Left lung (tissue), 10 donors: ENCODE results near the gene PLCL1. TPM values are rescaled to one million over a fixed set of nuclear protein-coding genes. Genes with fewer than 3 reads are reported as not detected.

Source experiments
- ATAC-seq: fragments of 200-7000 bp; cut with Tn5 transposase; one replicate; pipeline ENCODE4 v1.9.1; 2020; ENCODE audit warnings: moderate library complexity
- DNase-seq, 4 donors: peaks; one replicate each; pipeline ENCODE4 v3.0.0-alpha.2; 2013 to 2020
- H3K27ac ChIP-seq, 2 donors: fragments of 200-600 bp; sonication (generic) in 1 of 2; one replicate each; pipeline versions ENCODE4 v1.5.0 to v1.8.0; 2020 to 2021
- H3K27me3 ChIP-seq, 2 donors: fragments of 200-600 bp; sonication (generic) in 1 of 2; one replicate each; pipeline versions ENCODE4 v1.5.0 to v1.8.0; 2020 to 2021
- H3K36me3 ChIP-seq, 2 donors: fragments of 200-600 bp; sonication (generic) in 1 of 2; one replicate each; pipeline versions ENCODE4 v1.5.0 to v1.8.0; 2020 to 2021
- H3K4me1 ChIP-seq, 2 donors: fragments of 200-600 bp; one replicate each; pipeline ENCODE4 v1.8.0; 2021
- H3K4me3 ChIP-seq, 2 donors: fragments of 200-600 bp; sonication (generic) in 1 of 2; one replicate each; pipeline versions ENCODE4 v1.5.0 to v1.8.0; 2020 to 2021; ENCODE audit warnings: mild to moderate bottlenecking in 1 of 2
- H3K9me3 ChIP-seq, 2 donors: fragments of 200-600 bp; sonication (generic) in 1 of 2; one replicate each; pipeline versions ENCODE4 v1.5.0 to v1.8.0; 2020 to 2021
- intact Hi-C, 2 donors: fragments of 100-400 bp; cut with DNase I; formaldehyde crosslinking; loops; one replicate each; pipeline versions ENCODE4 v1.11.2 to v1.14.2; 2022
- polyA plus RNA-seq, 6 donors: library from polyadenylated mRNA; unstranded; fragments of 120-200 nt; gene quantifications; one replicate each; pipeline ENCODE4 v1.2.1, GENCODE V29; 2013; ENCODE audit not compliant: insufficient read length in 6 of 6
- total RNA-seq, 2 donors: library from RNA; stranded (reverse); fragmentation: NEBNext Ultra II Directional; extraction: Animal tissue kit (Norgen Biotek cat#: 25700); gene quantifications; one replicate each; pipeline ENCODE4 v1.2.1, GENCODE V29; 2021
- TF ChIP-seq, protein P1 (sequence below), 2 donors: fragments of 200-600 bp; sonication (generic) in 1 of 2; IDR thresholded peaks; one replicate each; pipeline versions ENCODE4 v1.5.0 to v1.8.0; 2021; ENCODE audit warnings: antibody characterized with exemption in 2 of 2
- donor health status: DM: no; HTN: yes; CAD: no.
- donor health status: DM: no; HTN: no; CAD: no.

PLCL1 gene
- total and polyA plus RNA-seq, 8 donors = 3.4 to 15.3 (median 10.3) TPM

DNA sequence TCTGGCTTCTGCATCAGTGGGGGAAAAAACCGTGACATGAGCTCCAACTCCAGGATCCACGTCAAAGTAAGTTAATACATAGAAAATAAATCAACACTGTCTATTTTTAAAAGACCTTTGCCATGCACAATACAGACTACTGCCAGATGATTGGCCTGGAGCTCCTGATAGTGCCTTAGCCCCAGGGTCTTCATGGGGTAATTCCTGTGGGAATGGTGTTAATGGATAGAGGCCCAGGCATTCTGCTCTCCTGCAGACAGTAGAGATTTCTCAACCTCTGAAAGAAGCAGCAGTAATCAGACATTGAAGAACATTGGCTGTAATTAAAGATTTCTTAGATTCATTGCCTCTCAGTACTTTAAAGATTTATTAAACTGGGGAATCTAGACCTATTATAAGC lies 4.3 kb upstream of the PLCL1 start:
- ATAC-seq (no peak), DNase-seq (no peak)
- Histone ChIP-seq H3K4me3 (no peak overlapping the region), H3K4me1 (peaks cover 0 to 11% of the 10 kb centered on the region in 2 donors), H3K27me3 (peaks cover 0 to 18% of the 10 kb centered on the region in 2 donors), H3K27ac (no peak overlapping the region), H3K9me3 (no peaks in the 10 kb centered on the region), H3K36me3 (no peaks in the 10 kb centered on the region)
- intact Hi-C loops = loop anchor here in 1 of 2 donors (5.0 kb wide), 2 partner anchors 327 to 497 kb away; no protein-coding TSS in a partner anchor
- TF ChIP-seq, protein P1, sequence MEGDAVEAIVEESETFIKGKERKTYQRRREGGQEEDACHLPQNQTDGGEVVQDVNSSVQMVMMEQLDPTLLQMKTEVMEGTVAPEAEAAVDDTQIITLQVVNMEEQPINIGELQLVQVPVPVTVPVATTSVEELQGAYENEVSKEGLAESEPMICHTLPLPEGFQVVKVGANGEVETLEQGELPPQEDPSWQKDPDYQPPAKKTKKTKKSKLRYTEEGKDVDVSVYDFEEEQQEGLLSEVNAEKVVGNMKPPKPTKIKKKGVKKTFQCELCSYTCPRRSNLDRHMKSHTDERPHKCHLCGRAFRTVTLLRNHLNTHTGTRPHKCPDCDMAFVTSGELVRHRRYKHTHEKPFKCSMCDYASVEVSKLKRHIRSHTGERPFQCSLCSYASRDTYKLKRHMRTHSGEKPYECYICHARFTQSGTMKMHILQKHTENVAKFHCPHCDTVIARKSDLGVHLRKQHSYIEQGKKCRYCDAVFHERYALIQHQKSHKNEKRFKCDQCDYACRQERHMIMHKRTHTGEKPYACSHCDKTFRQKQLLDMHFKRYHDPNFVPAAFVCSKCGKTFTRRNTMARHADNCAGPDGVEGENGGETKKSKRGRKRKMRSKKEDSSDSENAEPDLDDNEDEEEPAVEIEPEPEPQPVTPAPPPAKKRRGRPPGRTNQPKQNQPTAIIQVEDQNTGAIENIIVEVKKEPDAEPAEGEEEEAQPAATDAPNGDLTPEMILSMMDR (IDR thresholded peaks at IDR 0.05) = no peak

DNA sequence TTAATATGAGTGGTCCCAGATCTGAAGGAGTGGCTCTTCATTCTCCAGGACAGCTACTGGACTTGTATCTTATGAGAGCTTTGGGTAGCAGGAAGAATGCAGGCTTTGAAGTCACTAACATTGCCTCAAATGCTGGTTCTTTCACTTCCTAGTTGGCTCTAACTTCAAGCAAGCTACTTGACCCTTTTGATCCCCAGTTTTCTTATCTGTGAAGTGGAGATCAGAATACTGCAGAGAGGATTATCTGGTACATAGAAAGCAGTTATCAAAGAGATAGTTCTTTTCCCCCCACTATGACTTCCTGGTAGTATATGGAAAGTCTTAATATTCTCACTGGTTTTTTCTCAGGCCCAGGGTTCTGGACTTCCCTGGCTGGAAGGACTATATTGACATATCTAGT lies 3.4 kb upstream of the PLCL1 start:
- no peak overlapping the region for H3K27ac ChIP-seq
- H3K4me3 ChIP-seq = no peak overlapping the region
- H3K4me1 ChIP-seq = peaks cover 4 to 18% of the 10 kb centered on the region in 2 donors
- DNase-seq = no peak
- no peaks in the 10 kb centered on the region for H3K36me3 ChIP-seq
- H3K9me3 ChIP-seq = no peaks in the 10 kb centered on the region
- peaks cover 0 to 23% of the 10 kb centered on the region in 2 donors for H3K27me3 ChIP-seq
- ATAC-seq = no peak
- TF ChIP-seq, protein P1 (IDR thresholded peaks at IDR 0.05) = no peak
- intact Hi-C loops = loop anchor here in 1 of 2 donors (5.0 kb wide), 2 partner anchors 326 to 496 kb away; no protein-coding TSS in a partner anchor

DNA sequence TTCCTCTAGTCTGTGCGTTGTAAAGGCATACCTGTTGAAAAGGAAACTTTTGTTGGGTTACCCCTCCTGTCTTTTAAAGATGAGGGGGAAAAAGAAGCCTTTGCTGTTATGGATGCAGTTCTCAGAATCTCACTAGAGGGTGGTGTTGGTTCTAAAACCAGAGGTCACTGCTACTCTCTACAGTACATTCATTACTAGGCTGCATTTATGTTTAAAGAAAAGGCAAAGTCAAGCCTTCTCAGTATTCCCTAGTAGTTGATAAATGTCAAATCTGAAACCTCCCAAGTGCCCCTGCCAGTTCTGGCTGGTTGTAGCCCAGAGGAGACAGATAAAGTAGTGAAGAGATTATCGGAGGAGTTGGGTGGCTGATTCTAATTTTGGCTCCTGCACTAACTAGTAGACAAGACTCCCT lies 1.4 kb upstream of the PLCL1 start:
- peak; percentile 64 for ATAC-seq

DNA sequence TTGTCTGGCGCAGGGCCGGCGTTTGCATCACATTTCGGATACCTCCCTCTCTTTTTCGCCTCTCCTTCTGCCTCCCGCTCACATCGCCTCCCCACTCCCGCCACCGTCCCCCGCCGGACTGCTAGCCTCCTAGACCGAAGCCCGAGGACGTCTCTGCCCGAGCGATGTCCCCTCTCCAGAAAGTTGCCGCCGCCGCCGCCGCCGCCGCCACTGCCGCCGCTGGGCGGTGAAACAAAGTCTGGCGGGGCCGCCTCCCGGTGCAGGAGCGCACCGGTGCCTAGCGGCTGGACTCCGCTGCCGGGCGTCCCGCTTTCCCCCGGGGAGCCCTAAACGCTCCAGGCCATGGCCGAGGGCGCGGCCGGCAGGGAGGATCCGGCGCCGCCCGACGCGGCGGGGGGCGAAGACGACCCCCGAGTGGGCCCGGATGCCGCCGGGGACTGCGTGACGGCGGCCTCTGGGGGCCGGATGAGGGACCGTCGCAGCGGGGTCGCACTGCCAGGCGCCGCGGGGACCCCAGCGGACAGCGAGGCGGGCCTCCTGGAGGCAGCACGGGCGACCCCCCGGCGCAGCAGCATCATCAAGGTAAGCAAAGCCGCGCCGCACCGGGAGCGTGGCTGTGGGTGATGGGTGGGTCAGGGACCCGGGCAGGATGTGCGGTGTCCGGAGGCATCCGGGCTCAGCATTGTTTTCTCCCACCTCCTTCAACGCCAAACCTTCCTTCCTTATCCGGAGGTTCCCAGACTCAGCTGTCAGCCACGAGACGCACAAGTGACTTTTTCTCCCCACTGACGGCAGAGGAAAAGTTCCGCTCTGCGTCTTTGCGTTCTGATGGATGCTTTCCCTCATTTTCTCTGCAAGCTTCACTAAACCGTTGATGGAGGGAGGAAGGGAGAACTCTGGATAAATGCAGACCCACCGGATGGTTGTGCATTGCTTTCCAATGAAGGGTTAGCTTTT lies 643 bp downstream of the PLCL1 start:
- Histone ChIP-seq H3K36me3 (no peaks in the 10 kb centered on the region), H3K4me3 (peak overlapping the region; percentile 71 to 79), H3K9me3 (no peaks in the 10 kb centered on the region), H3K27me3 (peaks cover 0 to 23% of the 10 kb centered on the region in 2 donors), H3K27ac (peak overlapping the region; percentile 50 to 67), H3K4me1 (peaks cover 4 to 22% of the 10 kb centered on the region in 2 donors)
- DNase-seq = peak in 3 of 4 donors; percentile 30 to 87 (median 45)
- intact Hi-C loops = loop anchor here in 1 of 2 donors (5.0 kb wide), 2 partner anchors 322 to 492 kb away; no protein-coding TSS in a partner anchor
- peak; percentile 40 for ATAC-seq
- TF ChIP-seq, protein P1 (IDR thresholded peaks at IDR 0.05) = no peak

More for the DNA sequence above, 1.4 kb upstream of the PLCL1 start:
- Histone ChIP-seq H3K36me3 (no peaks in the 10 kb centered on the region), H3K9me3 (no peaks in the 10 kb centered on the region), H3K27me3 (peaks cover 0 to 23% of the 10 kb centered on the region in 2 donors), H3K4me3 (no peak overlapping the region), H3K27ac (no peak overlapping the region), H3K4me1 (peaks cover 4 to 22% of the 10 kb centered on the region in 2 donors)
- TF ChIP-seq, protein P1 (IDR thresholded peaks at IDR 0.05) = peak; percentile 70 to 71
- peak in 2 of 4 donors; percentile 46 to 71 for DNase-seq
- intact Hi-C loops = loop anchor here in 1 of 2 donors (5.0 kb wide), 2 partner anchors 324 to 494 kb away; no protein-coding TSS in a partner anchor
